22Rv1 (cell line): ENCODE data around the gene RINT1.

Experiments used
- CTCF ChIP-seq: fragments of 450-650 bp; IDR thresholded peaks from 2 replicates; pipeline ENCODE4 v1.5.1; 2017; ENCODE audit warnings: mild to moderate bottlenecking
- ZFX ChIP-seq: fragments of 450-650 bp; IDR thresholded peaks from 2 replicates; pipeline ENCODE4 v1.6.1; 2017; ENCODE audit warnings: antibody characterized with exemption, borderline replicate concordance

GRCh38 chr7:105602325-105603305, 70.6 kb downstream of the RINT1 start:
- TF ChIP-seq ZFX (no peak), CTCF (no peak)
